HEK293 (cell line): ENCODE data around the gene ANKRD28.
A peak's percentile ranks its signal among the peaks of the same experiment; 100 is the strongest.

Source experiments
- CTCF ChIA-PET: fragments of 350-600 bp; formaldehyde crosslinking; extraction: SDS; loops from one replicate; lab custom pipeline; 2021; ENCODE audit warnings: antibody characterized with exemption; lab: Yijun Ruan, JAX
- POLR2A ChIA-PET: fragments of 300-600 bp; formaldehyde crosslinking; extraction: SDS; loops from one replicate; lab custom pipeline; 2020; ENCODE audit warnings: antibody characterized with exemption, inconsistent platforms; lab: Yijun Ruan, JAX
- H3K27ac ChIP-seq: fragments of 200-500 bp; sonication (Bioruptor generic); 2 replicates; pipeline ENCODE4 v1.5.1; 2014; ENCODE audit warnings: low read depth, low read length, control low read depth, inconsistent platforms; ENCODE audit errors: extremely low read depth
- H3K36me3 ChIP-seq, 2 experiments: fragments of 200-500 bp in 1 of 2; sonication (Bioruptor generic) in 1 of 2; 1 replicate in 1 of 2; 2 replicates in 1 of 2; pipeline ENCODE4 v1.5.1; 2014 to 2017; ENCODE audit warnings: inconsistent platforms in 2 of 2, low read length in 2 of 2; ENCODE audit not compliant: control insufficient read depth in 2 of 2, insufficient read depth in 1 of 2
- H3K4me1 ChIP-seq: fragments of 200-500 bp; sonication (Bioruptor generic); 2 replicates; pipeline ENCODE4 v1.5.1; 2014; ENCODE audit warnings: mild to moderate bottlenecking, low read length, inconsistent platforms; ENCODE audit not compliant: control insufficient read depth, insufficient read depth
- H3K4me3 ChIP-seq: 2 replicates; pipeline ENCODE4 v1.5.1; 2011; ENCODE audit warnings: low read depth, mild to moderate bottlenecking, control low read depth, low read length, moderate library complexity
- H3K9me3 ChIP-seq: fragments of 200-500 bp; sonication (Bioruptor generic); 2 replicates; pipeline ENCODE4 v1.5.1; 2014; ENCODE audit warnings: low read depth, low read length, inconsistent platforms; ENCODE audit not compliant: control insufficient read depth, insufficient read depth
- BCL11B ChIP-seq: fragments of 450-650 bp; formaldehyde crosslinking; IDR thresholded peaks from 2 replicates; pipeline ENCODE4 v1.5.1; 2016; ENCODE audit warnings: low read depth, missing biosample characterization, missing genetic modification characterization
- SETDB1 ChIP-seq: IDR thresholded peaks from one replicate; pipeline ENCODE4 v1.6.1; 2017; ENCODE audit warnings: mild to moderate bottlenecking, low read length, moderate library complexity, mixed read lengths; ENCODE audit not compliant: insufficient read length
- SP3 ChIP-seq: fragments of 450-650 bp; formaldehyde crosslinking; IDR thresholded peaks from 2 replicates; pipeline ENCODE4 v1.5.1; 2016; ENCODE audit warnings: missing biosample characterization, missing genetic modification characterization
- WT1 ChIP-seq: fragments of 450-650 bp; formaldehyde crosslinking; IDR thresholded peaks from 2 replicates; pipeline ENCODE4 v1.5.1; 2016; ENCODE audit warnings: missing biosample characterization, missing genetic modification characterization
- ZBTB21 ChIP-seq: fragments of 450-650 bp; formaldehyde crosslinking; IDR thresholded peaks from 2 replicates; pipeline ENCODE4 v1.5.1; 2017; ENCODE audit warnings: missing biosample characterization, missing genetic modification characterization
- ZFHX2 ChIP-seq: fragments of 450-650 bp; formaldehyde crosslinking; conservative IDR thresholded peaks from 2 replicates; pipeline ENCODE4 v1.5.1; 2016; ENCODE audit warnings: missing biosample characterization, missing genetic modification characterization
- ZNF169 ChIP-seq: fragments of 450-650 bp; formaldehyde crosslinking; IDR thresholded peaks from 2 replicates; pipeline ENCODE4 v1.5.1; 2016; ENCODE audit warnings: missing biosample characterization, missing genetic modification characterization
- ZNF416 ChIP-seq: fragments of 450-650 bp; formaldehyde crosslinking; IDR thresholded peaks from 2 replicates; pipeline ENCODE4 v1.5.1; 2016; ENCODE audit warnings: missing biosample characterization, missing genetic modification characterization
- ZNF624 ChIP-seq: fragments of 450-650 bp; formaldehyde crosslinking; IDR thresholded peaks from 2 replicates; pipeline ENCODE4 v1.5.1; 2017; ENCODE audit warnings: missing biosample characterization, missing genetic modification characterization
- ZNF660 ChIP-seq: fragments of 450-650 bp; IDR thresholded peaks from 2 replicates; pipeline ENCODE4 v1.5.1; 2018; ENCODE audit warnings: missing biosample characterization, mild to moderate bottlenecking, missing genetic modification characterization
- TF ChIP-seq, protein P1 (sequence below): fragments of 450-650 bp; formaldehyde crosslinking; IDR thresholded peaks from 2 replicates; pipeline ENCODE4 v1.5.1; 2016; ENCODE audit warnings: missing biosample characterization, missing genetic modification characterization, borderline replicate concordance
- TF ChIP-seq, protein P2 (sequence below): fragments of 450-650 bp; formaldehyde crosslinking; IDR thresholded peaks from 2 replicates; pipeline ENCODE4 v1.5.1; 2017; ENCODE audit warnings: missing biosample characterization, missing genetic modification characterization
- TF ChIP-seq, protein P3 (sequence below): fragments of 450-650 bp; formaldehyde crosslinking; IDR thresholded peaks from 2 replicates; pipeline ENCODE4 v1.5.1; 2016; ENCODE audit warnings: missing biosample characterization, missing genetic modification characterization
- TF ChIP-seq, protein P4 (sequence below): fragments of 450-650 bp; formaldehyde crosslinking; IDR thresholded peaks from 2 replicates; pipeline ENCODE4 v1.5.1; 2016; ENCODE audit warnings: missing biosample characterization, missing genetic modification characterization
- TF ChIP-seq, protein P5 (sequence below): fragments of 450-650 bp; formaldehyde crosslinking; IDR thresholded peaks from 2 replicates; pipeline ENCODE4 v1.5.1; 2017; ENCODE audit warnings: missing biosample characterization, missing genetic modification characterization
- TF ChIP-seq, protein P6 (sequence below): fragments of 450-650 bp; formaldehyde crosslinking; IDR thresholded peaks from 2 replicates; pipeline ENCODE4 v1.5.1; 2016; ENCODE audit warnings: missing biosample characterization, missing genetic modification characterization
- TF ChIP-seq, protein P7 (sequence below): fragments of 450-650 bp; IDR thresholded peaks from 2 replicates; pipeline ENCODE4 v1.5.1; 2018; ENCODE audit warnings: missing biosample characterization, mild to moderate bottlenecking, missing genetic modification characterization

The ANKRD28 gene

DNA sequence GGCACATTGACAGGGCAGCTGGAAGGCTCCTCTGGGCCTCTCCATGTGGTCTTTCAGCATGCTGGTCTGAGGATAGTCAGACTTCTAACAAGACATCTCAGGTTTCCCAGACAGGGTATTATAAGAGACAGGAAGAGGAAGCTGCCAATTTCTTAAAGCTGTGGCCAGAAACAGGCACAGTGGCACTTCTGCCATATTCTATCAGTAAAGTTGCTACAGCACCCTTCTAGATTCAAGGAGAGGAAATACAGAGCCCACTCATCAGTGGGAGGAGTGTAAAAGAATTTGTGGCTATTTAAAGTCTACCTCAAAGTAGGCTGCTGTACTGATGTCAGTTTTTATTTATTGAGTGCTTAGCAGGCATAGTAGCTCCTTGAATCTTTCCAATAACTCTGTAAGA is 140.8 kb downstream of the ANKRD28 start (continued):
- TF ChIP-seq, protein P1, sequence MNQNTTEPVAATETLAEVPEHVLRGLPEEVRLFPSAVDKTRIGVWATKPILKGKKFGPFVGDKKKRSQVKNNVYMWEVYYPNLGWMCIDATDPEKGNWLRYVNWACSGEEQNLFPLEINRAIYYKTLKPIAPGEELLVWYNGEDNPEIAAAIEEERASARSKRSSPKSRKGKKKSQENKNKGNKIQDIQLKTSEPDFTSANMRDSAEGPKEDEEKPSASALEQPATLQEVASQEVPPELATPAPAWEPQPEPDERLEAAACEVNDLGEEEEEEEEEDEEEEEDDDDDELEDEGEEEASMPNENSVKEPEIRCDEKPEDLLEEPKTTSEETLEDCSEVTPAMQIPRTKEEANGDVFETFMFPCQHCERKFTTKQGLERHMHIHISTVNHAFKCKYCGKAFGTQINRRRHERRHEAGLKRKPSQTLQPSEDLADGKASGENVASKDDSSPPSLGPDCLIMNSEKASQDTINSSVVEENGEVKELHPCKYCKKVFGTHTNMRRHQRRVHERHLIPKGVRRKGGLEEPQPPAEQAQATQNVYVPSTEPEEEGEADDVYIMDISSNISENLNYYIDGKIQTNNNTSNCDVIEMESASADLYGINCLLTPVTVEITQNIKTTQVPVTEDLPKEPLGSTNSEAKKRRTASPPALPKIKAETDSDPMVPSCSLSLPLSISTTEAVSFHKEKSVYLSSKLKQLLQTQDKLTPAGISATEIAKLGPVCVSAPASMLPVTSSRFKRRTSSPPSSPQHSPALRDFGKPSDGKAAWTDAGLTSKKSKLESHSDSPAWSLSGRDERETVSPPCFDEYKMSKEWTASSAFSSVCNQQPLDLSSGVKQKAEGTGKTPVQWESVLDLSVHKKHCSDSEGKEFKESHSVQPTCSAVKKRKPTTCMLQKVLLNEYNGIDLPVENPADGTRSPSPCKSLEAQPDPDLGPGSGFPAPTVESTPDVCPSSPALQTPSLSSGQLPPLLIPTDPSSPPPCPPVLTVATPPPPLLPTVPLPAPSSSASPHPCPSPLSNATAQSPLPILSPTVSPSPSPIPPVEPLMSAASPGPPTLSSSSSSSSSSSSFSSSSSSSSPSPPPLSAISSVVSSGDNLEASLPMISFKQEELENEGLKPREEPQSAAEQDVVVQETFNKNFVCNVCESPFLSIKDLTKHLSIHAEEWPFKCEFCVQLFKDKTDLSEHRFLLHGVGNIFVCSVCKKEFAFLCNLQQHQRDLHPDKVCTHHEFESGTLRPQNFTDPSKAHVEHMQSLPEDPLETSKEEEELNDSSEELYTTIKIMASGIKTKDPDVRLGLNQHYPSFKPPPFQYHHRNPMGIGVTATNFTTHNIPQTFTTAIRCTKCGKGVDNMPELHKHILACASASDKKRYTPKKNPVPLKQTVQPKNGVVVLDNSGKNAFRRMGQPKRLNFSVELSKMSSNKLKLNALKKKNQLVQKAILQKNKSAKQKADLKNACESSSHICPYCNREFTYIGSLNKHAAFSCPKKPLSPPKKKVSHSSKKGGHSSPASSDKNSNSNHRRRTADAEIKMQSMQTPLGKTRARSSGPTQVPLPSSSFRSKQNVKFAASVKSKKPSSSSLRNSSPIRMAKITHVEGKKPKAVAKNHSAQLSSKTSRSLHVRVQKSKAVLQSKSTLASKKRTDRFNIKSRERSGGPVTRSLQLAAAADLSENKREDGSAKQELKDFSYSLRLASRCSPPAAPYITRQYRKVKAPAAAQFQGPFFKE (tag by site-specific recombination): no peak
- TF ChIP-seq, protein P2, sequence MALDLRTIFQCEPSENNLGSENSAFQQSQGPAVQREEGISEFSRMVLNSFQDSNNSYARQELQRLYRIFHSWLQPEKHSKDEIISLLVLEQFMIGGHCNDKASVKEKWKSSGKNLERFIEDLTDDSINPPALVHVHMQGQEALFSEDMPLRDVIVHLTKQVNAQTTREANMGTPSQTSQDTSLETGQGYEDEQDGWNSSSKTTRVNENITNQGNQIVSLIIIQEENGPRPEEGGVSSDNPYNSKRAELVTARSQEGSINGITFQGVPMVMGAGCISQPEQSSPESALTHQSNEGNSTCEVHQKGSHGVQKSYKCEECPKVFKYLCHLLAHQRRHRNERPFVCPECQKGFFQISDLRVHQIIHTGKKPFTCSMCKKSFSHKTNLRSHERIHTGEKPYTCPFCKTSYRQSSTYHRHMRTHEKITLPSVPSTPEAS: no peak
- TF ChIP-seq ZFHX2 (tag by site-specific recombination): no peak

DNA sequence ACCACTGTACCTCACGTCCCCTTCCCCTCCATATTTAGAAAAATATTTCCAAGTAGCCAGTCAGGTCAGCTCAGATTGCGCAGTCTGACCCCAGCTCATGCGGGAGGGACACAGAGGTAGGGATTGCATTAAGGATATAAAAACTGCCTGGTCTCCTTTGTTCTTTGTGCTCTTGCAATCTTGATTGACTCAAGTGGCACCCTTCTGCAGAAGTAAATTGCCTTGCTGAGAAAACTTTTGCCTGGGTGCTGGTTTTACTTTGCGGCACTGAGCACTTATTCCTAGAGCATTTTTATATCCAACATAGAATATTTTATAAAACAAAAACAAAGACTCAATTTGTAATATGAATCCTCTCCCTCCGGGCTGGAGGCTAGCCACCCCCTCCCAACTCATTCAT is 141.4 kb downstream of the ANKRD28 start:
- Histone ChIP-seq H3K27ac (no peak overlapping the region), H3K4me3 (no peak overlapping the region), H3K36me3 (no peaks in the 10 kb centered on the region), H3K4me1 (no peaks in the 10 kb centered on the region), H3K9me3 (no peaks in the 10 kb centered on the region)
- TF ChIP-seq, protein P3, sequence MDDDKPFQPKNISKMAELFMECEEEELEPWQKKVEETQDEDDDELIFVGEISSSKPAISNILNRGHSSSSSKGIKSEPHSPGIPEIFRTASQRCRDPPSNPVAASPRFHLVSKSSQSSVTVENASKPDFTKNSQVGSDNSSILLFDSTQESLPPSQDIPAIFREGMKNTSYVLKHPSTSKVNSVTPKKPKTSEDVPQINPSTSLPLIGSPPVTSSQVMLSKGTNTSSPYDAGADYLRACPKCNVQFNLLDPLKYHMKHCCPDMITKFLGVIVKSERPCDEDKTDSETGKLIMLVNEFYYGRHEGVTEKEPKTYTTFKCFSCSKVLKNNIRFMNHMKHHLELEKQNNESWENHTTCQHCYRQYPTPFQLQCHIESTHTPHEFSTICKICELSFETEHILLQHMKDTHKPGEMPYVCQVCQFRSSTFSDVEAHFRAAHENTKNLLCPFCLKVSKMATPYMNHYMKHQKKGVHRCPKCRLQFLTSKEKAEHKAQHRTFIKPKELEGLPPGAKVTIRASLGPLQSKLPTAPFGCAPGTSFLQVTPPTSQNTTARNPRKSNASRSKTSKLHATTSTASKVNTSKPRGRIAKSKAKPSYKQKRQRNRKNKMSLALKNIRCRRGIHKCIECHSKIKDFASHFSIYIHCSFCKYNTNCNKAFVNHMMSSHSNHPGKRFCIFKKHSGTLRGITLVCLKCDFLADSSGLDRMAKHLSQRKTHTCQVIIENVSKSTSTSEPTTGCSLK: no peak
- TF ChIP-seq ZNF416 (no peak), SETDB1 (peak; percentile 96)
- TF ChIP-seq, protein P4, sequence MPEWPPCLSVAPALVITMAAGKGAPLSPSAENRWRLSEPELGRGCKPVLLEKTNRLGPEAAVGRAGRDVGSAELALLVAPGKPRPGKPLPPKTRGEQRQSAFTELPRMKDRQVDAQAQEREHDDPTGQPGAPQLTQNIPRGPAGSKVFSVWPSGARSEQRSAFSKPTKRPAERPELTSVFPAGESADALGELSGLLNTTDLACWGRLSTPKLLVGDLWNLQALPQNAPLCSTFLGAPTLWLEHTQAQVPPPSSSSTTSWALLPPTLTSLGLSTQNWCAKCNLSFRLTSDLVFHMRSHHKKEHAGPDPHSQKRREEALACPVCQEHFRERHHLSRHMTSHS (tag by site-specific recombination): no peak
- ChIA-PET CTCF (no interaction called here), POLR2A (no interaction called here)

DNA sequence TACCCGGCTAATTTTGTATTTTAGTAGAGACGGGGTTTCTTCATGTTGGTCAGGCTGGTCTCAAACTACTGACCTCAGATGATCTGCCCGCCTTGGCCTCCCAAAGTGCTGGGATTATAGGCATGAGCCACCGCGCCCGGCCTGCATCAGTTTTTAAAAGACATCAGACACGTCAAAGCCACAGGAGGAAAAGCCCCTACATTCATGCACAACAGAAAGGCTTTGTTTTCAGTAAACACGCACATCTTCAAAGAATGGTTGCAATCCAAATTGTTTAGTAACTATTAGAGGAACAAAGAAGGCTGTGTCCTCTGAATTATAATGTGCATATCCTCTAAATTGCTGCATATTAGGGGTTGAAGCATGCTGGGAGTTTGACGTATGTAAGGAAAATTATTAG is 142.9 kb downstream of the ANKRD28 start:
- no peak overlapping the region for H3K4me3 ChIP-seq
- no peaks in the 10 kb centered on the region for H3K4me1 ChIP-seq
- H3K9me3 ChIP-seq: no peaks in the 10 kb centered on the region
- POLR2A ChIA-PET: no interaction called here
- no peaks in the 10 kb centered on the region for H3K36me3 ChIP-seq
- CTCF ChIA-PET: no interaction called here
- no peak overlapping the region for H3K27ac ChIP-seq
- TF ChIP-seq, protein P5, sequence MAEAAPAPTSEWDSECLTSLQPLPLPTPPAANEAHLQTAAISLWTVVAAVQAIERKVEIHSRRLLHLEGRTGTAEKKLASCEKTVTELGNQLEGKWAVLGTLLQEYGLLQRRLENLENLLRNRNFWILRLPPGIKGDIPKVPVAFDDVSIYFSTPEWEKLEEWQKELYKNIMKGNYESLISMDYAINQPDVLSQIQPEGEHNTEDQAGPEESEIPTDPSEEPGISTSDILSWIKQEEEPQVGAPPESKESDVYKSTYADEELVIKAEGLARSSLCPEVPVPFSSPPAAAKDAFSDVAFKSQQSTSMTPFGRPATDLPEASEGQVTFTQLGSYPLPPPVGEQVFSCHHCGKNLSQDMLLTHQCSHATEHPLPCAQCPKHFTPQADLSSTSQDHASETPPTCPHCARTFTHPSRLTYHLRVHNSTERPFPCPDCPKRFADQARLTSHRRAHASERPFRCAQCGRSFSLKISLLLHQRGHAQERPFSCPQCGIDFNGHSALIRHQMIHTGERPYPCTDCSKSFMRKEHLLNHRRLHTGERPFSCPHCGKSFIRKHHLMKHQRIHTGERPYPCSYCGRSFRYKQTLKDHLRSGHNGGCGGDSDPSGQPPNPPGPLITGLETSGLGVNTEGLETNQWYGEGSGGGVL (tag by site-specific recombination): no peak
- TF ChIP-seq WT1 (no peak), ZNF660 (tag by site-specific recombination) (no peak), ZBTB21 (tag by site-specific recombination) (no peak), ZNF624 (tag by site-specific recombination) (no peak), ZNF169 (no peak), BCL11B (tag by site-specific recombination) (no peak), SP3 (no peak)
- TF ChIP-seq, protein P6, sequence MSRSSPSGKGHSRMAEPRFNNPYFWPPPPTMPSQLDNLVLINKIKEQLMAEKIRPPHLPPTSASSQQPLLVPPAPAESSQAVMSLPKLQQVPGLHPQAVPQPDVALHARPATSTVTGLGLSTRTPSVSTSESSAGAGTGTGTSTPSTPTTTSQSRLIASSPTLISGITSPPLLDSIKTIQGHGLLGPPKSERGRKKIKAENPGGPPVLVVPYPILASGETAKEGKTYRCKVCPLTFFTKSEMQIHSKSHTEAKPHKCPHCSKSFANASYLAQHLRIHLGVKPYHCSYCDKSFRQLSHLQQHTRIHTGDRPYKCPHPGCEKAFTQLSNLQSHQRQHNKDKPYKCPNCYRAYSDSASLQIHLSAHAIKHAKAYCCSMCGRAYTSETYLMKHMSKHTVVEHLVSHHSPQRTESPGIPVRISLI: no peak
- TF ChIP-seq, protein P7, sequence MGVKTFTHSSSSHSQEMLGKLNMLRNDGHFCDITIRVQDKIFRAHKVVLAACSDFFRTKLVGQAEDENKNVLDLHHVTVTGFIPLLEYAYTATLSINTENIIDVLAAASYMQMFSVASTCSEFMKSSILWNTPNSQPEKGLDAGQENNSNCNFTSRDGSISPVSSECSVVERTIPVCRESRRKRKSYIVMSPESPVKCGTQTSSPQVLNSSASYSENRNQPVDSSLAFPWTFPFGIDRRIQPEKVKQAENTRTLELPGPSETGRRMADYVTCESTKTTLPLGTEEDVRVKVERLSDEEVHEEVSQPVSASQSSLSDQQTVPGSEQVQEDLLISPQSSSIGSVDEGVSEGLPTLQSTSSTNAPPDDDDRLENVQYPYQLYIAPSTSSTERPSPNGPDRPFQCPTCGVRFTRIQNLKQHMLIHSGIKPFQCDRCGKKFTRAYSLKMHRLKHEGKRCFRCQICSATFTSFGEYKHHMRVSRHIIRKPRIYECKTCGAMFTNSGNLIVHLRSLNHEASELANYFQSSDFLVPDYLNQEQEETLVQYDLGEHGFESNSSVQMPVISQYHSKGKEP (tag by site-specific recombination): no peak
